Colonic mucosa (tissue), 4 donors: ENCODE data around the gene NDOR1. TPM values are rescaled to one million over a fixed set of nuclear protein-coding genes. Genes with fewer than 3 reads are reported as not detected.

Experiments
- DNase-seq: peaks from one replicate; pipeline ENCODE4 v3.0.0-alpha.2; 2020
- H3K27ac ChIP-seq: fragments of 200-600 bp; one replicate; pipeline ENCODE4 v1.8.0; 2021
- H3K27me3 ChIP-seq: fragments of 200-600 bp; one replicate; pipeline ENCODE4 v1.8.0; 2021
- H3K36me3 ChIP-seq: fragments of 200-600 bp; one replicate; pipeline ENCODE4 v1.8.0; 2021
- H3K4me1 ChIP-seq: fragments of 200-600 bp; one replicate; pipeline ENCODE4 v1.8.0; 2021; ENCODE audit warnings: mild to moderate bottlenecking
- H3K4me3 ChIP-seq: fragments of 200-600 bp; one replicate; pipeline ENCODE4 v1.8.0; 2021
- H3K9ac ChIP-seq, 2 donors: one replicate each; pipeline ENCODE4 v1.7.0; 2013; ENCODE audit warnings: control low read depth in 2 of 2, low read depth in 2 of 2, low read length in 2 of 2
- H3K9me3 ChIP-seq: fragments of 200-600 bp; one replicate; pipeline ENCODE4 v1.8.0; 2021
- intact Hi-C: fragments of 100-400 bp; cut with DNase I; formaldehyde crosslinking; loops from one replicate; pipeline ENCODE4 v1.14.1; 2022
- total RNA-seq, 2 donors: library from RNA; stranded (reverse); fragmentation: NEBNext Ultra II Directional in 1 of 2; extraction: Animal tissue kit (Norgen Biotek cat#: 25700) in 1 of 2; gene quantifications; one replicate each; pipeline ENCODE4 v1.2.1, GENCODE V29; 2021
- TF ChIP-seq, protein P1 (sequence below): fragments of 200-600 bp; IDR thresholded peaks from one replicate; pipeline ENCODE4 v1.8.0; 2022; ENCODE audit warnings: antibody characterized with exemption, mild to moderate bottlenecking
- donor health status: healthy.
- donor health status: DM: no; HTN: no; CAD: no.
- donor health status: DM: no; HTN: no; CAD: no.

The NDOR1 gene
- total RNA-seq, 2 donors from 2014 or later, result 11.7 to 36.9 TPM

DNA sequence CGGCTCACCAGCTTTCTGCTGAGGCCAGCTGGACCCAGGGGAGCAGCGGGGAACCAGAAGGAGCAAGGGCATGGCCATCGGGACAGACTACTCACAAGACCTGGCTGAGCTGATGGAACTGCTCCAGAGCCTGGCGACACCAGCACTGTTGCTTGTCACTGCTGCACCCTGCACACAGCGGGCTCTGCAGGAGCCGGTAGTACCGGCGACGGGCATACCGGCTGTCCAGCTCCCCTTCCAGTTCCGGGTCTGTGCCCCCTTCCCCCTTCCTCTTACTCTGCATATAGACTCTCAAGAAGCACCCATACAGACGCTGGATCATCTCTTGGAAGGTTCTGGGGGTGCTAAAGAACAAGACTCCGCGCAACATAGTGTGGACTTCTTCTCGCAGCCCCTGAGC lies 18.1 kb upstream of the NDOR1 start:
- Histone ChIP-seq H3K9me3 (no peaks in the 10 kb centered on the region), H3K27me3 (no peaks in the 10 kb centered on the region), H3K27ac (no peak overlapping the region), H3K4me3 (peak overlapping the region; percentile 99), H3K9ac (peak overlapping the region; percentile 85 to 93), H3K36me3 (peaks cover 3% of the 10 kb centered on the region), H3K4me1 (peaks cover 36% of the 10 kb centered on the region)
- TF ChIP-seq, protein P1, sequence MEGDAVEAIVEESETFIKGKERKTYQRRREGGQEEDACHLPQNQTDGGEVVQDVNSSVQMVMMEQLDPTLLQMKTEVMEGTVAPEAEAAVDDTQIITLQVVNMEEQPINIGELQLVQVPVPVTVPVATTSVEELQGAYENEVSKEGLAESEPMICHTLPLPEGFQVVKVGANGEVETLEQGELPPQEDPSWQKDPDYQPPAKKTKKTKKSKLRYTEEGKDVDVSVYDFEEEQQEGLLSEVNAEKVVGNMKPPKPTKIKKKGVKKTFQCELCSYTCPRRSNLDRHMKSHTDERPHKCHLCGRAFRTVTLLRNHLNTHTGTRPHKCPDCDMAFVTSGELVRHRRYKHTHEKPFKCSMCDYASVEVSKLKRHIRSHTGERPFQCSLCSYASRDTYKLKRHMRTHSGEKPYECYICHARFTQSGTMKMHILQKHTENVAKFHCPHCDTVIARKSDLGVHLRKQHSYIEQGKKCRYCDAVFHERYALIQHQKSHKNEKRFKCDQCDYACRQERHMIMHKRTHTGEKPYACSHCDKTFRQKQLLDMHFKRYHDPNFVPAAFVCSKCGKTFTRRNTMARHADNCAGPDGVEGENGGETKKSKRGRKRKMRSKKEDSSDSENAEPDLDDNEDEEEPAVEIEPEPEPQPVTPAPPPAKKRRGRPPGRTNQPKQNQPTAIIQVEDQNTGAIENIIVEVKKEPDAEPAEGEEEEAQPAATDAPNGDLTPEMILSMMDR, result no peak
- DNase-seq, result no peak
- intact Hi-C loops, result loop anchor here (5.0 kb wide), 1 partner anchor 40 kb away; the partner anchor contains the start of genes CYSRT1 and RNF224

DNA sequence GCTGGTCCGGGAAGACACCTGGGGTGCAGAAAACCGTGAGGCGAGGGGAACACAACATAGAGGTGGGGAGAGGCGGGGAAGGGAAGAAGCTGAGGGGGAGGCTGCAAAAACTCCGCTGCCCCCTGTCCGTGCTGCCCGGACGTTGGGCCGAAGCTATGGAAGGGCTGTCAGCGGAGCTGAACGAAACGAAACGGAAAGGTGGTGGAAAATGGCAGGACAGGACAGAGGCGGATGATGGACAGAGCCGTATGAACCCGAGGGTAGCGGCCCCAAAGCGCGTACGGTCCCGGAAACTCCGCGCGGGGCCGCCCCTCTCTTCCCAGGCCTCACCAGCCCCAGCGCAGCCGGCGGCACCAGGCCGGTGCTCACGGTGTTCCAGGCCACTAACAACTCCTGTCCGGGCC lies 17.4 kb upstream of the NDOR1 start:
- H3K9ac ChIP-seq, result peak overlapping the region; percentile 85 to 93
- no peaks in the 10 kb centered on the region for H3K27me3 ChIP-seq
- H3K4me1 ChIP-seq, result peaks cover 36% of the 10 kb centered on the region
- H3K36me3 ChIP-seq, result peaks cover 3% of the 10 kb centered on the region
- no peak for DNase-seq
- peak overlapping the region; percentile 98 for H3K27ac ChIP-seq
- intact Hi-C loops, result loop anchor here (5.0 kb wide), 1 partner anchor 39 kb away; the partner anchor contains the start of genes CYSRT1 and RNF224
- peak overlapping the region; percentile 99 for H3K4me3 ChIP-seq
- H3K9me3 ChIP-seq, result no peaks in the 10 kb centered on the region
- TF ChIP-seq, protein P1, result no peak

DNA sequence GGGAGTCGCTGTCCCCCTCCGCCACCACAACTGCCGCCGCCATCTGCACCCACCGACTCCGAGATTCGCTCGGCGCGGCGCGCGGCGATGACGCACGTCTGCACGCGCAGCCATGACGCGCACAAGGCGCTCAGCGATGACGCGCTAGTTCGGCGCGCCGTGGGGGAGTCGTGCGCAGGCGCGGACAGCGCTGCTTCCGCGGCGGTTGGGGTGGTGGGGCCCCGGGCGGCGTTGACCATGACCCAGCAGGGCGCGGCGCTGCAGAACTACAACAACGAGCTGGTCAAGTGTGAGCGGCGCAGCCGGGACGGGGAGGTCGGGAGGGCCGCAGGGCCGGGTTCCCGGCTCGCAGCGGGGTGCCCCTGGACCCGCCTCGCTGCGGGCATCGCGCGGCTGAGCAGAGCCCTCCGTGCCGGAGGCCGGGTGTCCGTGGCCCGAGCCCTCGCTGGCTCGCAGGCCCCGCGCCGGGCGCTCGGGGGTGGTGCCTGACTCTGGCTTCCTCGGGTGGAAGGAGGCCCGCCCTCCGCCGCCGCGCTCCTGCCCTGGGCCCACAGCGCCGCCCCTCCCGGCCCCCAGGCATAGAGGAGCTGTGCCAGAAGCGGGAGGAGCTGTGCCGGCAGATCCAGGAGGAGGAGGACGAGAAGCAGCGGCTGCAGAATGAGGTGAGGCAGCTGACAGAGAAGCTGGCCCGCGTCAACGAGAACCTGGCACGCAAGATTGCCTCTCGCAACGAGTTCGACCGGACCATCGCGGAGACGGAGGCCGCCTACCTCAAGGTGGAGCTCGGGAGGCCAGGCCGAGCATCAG lies 16.8 kb upstream of the NDOR1 start, which contains the start of the genes ANAPC2 and SSNA1:
ANAPC2 (minus strand) TSS at position 71 of the 807 bp plus-strand sequence; CDS start at position 43, 28 bp downstream.
SSNA1 (plus strand) TSS at position 187 of the 807 bp plus-strand sequence; CDS start at position 238, 51 bp downstream.
- peak; percentile 93 for DNase-seq
- Histone ChIP-seq H3K27me3 (no peaks in the 10 kb centered on the region), H3K36me3 (peaks cover 3% of the 10 kb centered on the region), H3K4me3 (peak within 1 kb of the TSS; percentile 99), H3K9me3 (no peaks in the 10 kb centered on the region), H3K4me1 (peaks cover 36% of the 10 kb centered on the region), H3K27ac (peak within 1 kb of the TSS; percentile 98), H3K9ac (peak within 1 kb of the TSS; percentile 85 to 93)
- intact Hi-C loops, result loop anchor here (5.0 kb wide), 1 partner anchor 39 kb away; the partner anchor contains the start of genes CYSRT1 and RNF224
- TF ChIP-seq, protein P1, result peak; percentile 28

DNA sequence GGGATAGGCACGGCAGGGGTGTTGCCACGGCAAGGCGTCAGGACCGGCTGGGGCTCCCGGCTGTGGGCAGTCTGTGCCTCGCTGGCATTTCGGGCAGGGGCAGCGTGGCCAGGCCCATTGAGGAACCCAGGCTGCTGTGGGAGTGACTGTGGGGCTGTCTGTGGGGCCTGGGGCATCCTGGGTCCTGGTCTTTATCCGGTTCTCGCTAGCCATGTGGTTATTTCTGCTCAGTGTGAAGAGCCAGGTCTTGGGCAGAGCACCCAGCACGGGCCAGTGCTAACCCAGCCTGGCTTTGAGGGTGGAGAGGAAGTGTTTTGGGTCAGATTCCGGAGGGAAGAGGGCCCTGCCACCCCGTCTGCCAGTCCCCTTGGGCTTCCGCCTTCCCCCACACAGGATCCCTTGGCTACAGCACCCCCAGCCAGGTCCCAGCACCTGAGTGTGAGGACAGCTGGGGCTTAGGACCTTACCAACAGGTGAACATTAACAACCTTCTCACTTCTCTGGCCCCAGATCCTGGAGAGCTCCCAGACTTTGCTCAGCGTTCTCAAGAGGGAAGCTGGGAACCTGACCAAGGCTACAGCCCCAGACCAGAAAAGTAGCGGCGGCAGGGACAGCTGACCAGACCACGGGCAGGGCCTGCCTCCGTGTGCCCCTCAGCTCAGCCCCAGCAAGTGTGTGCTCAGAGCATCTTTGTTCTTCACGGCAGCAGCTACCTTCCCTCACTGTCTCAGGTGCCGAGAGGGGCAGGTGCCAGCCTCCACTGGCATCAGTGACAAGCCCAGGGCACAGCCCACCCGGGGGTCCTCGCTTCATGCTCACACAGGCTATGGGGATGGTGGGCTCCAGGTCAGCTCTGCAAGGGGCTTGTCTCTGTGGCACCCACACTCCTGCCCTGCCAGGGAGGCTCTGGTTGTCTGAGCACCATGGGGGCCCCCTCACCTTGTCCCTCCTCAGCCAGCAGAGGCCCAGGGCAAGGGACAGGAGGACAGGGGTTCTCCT lies 15.9 kb upstream of the NDOR1 start:
- intact Hi-C loops, result loop anchor here (5.0 kb wide), 1 partner anchor 38 kb away; the partner anchor contains the start of genes CYSRT1 and RNF224
- Histone ChIP-seq H3K36me3 (peaks cover 3% of the 10 kb centered on the region), H3K27ac (peak overlapping the region; percentile 98), H3K9ac (peak overlapping the region; percentile 85 to 93), H3K9me3 (no peaks in the 10 kb centered on the region), H3K27me3 (no peaks in the 10 kb centered on the region), H3K4me1 (peaks cover 41% of the 10 kb centered on the region), H3K4me3 (peak overlapping the region; percentile 99)
- TF ChIP-seq, protein P1, result no peak
- no peak for DNase-seq
